ENCODE results near the gene SIN3A. TPM values are rescaled to one million over a fixed set of nuclear protein-coding genes. Genes with fewer than 3 reads are reported as not detected.

SIN3A gene
- total RNA-seq, 1 experiment from 2014 or later: 42.7 TPM

- Histone ChIP-seq H3K36me3 (replicated peaks; ENCODE audit: control insufficient read depth, insufficient read depth, low read length) (no peaks in the 10 kb centered on the region), H3K27me3 (ENCODE audit: control insufficient read depth, insufficient read depth, low read length) (no peaks in the 10 kb centered on the region), H3K4me3 (ENCODE audit: insufficient read depth, low read depth, low read length) (no peak overlapping the region)
- no peak for DNase-seq
Observed at GRCh38 chr15:75329571-75329970, 121.9 kb downstream of the SIN3A start.

- Histone ChIP-seq H3K36me3 (replicated peaks; ENCODE audit: control insufficient read depth, insufficient read depth, low read length) (no peaks in the 10 kb centered on the region), H3K27me3 (ENCODE audit: control insufficient read depth, insufficient read depth, low read length) (no peaks in the 10 kb centered on the region), H3K4me3 (ENCODE audit: insufficient read depth, low read depth, low read length) (no peak overlapping the region)
- peak; percentile 34 for DNase-seq
Observed at GRCh38 chr15:75328493-75329314, 122.8 kb downstream of the SIN3A start.

DNA sequence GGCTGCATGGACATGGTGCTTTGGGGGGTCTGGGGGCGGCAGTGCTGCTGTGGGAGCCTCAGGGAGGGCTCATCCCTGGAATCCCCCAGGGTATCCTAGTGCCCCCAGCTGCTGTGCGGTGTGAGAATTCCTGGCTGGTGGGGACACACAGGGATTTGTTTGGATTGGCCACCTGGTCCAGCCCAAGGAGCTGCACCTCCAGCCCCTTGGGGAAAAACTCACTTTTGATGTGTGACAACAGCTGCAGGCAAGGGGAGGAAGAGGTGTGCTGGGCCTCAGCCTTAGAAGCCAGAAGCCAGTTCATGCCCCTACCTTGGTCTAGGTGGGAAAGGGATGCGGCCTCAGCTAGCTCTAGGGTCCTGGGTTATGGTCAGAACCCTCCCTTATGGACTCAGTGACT is 124.0 kb downstream of the SIN3A start:
- no peaks in the 10 kb centered on the region for H3K27me3 ChIP-seq (ENCODE audit: control insufficient read depth, insufficient read depth, low read length)
- no peak overlapping the region for H3K4me3 ChIP-seq (ENCODE audit: insufficient read depth, low read depth, low read length)
- H3K36me3 ChIP-seq (replicated peaks; ENCODE audit: control insufficient read depth, insufficient read depth, low read length): no peaks in the 10 kb centered on the region
- DNase-seq: no peak

DNA sequence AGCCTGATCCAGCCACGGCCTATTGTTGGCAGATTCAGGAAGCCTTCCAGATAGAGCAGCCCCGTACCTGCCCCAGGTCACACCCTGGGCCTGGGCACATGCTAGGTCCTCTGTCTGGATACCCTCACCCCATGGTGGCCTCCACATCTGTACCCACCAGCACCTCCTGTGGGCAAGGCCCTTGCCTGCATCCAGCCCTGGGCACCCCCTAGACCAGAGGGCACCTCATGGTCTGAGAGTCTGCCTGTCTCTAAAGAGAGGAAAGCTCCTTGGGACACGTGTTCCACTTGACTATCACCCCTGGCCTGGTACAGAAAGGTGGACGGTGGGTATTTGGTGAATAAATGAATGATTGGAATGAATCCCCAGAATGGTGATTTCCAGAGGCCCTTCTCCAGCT is 124.5 kb downstream of the SIN3A start:
- H3K36me3 ChIP-seq (replicated peaks; ENCODE audit: control insufficient read depth, insufficient read depth, low read length): no peaks in the 10 kb centered on the region
- DNase-seq: peak; percentile 43
- no peak overlapping the region for H3K4me3 ChIP-seq (ENCODE audit: insufficient read depth, low read depth, low read length)
- H3K27me3 ChIP-seq (ENCODE audit: control insufficient read depth, insufficient read depth, low read length): no peaks in the 10 kb centered on the region

- Histone ChIP-seq H3K4me3 (ENCODE audit: insufficient read depth, low read depth, low read length) (no peak overlapping the region), H3K27me3 (ENCODE audit: control insufficient read depth, insufficient read depth, low read length) (no peaks in the 10 kb centered on the region), H3K36me3 (replicated peaks; ENCODE audit: control insufficient read depth, insufficient read depth, low read length) (no peaks in the 10 kb centered on the region)
- DNase-seq: no peak
Observed at GRCh38 chr15:75325922-75326321, 125.6 kb downstream of the SIN3A start.

GRCh38 chr15:75321711-75322110 is 129.8 kb downstream of the SIN3A start:
- Histone ChIP-seq H3K4me3 (ENCODE audit: insufficient read depth, low read depth, low read length) (no peak overlapping the region), H3K36me3 (replicated peaks; ENCODE audit: control insufficient read depth, insufficient read depth, low read length) (no peaks in the 10 kb centered on the region), H3K27me3 (ENCODE audit: control insufficient read depth, insufficient read depth, low read length) (no peaks in the 10 kb centered on the region)
- no peak for DNase-seq

Other genes with a start within 250 kb of the SIN3A start
- 35.9 and 37.1 TPM in 2 replicates for gene C15orf39, start 249.8 kb downstream of the SIN3A start, total RNA-seq (2014; rRNA removed; shearing (Covaris generic))
- gene GOLGA6C, start 193.4 kb downstream of the SIN3A start, total RNA-seq (2014; rRNA removed; shearing (Covaris generic)): 0.07 and 0.24 TPM in 2 replicates
- 0.28 and 1.1 TPM in 2 replicates for gene GOLGA6D, start 168.9 kb downstream of the SIN3A start, total RNA-seq (2014; rRNA removed; shearing (Covaris generic))
- gene COMMD4, start 115.6 kb downstream of the SIN3A start, total RNA-seq (2014; rRNA removed; shearing (Covaris generic)): 125 and 169 TPM in 2 replicates
- gene NEIL1, start 104.7 kb downstream of the SIN3A start, total RNA-seq (2014; rRNA removed; shearing (Covaris generic)): 14.7 and 23.8 TPM in 2 replicates
- gene MAN2C1, start 83.1 kb downstream of the SIN3A start, total RNA-seq (2014; rRNA removed; shearing (Covaris generic)): 79.8 and 118 TPM in 2 replicates
- 44.8 and 48.1 TPM in 2 replicates for gene PTPN9, start 127.6 kb upstream of the SIN3A start, total RNA-seq (2014; rRNA removed; shearing (Covaris generic))
- gene SNUPN, start 174.0 kb upstream of the SIN3A start, total RNA-seq (2014; rRNA removed; shearing (Covaris generic)): 19.2 and 23.4 TPM in 2 replicates
- 132 and 168 TPM in 2 replicates for gene IMP3, start 188.5 kb upstream of the SIN3A start, total RNA-seq (2014; rRNA removed; shearing (Covaris generic))
- gene SNX33, start 196.2 kb upstream of the SIN3A start, total RNA-seq (2014; rRNA removed; shearing (Covaris generic)): 13.3 and 14.3 TPM in 2 replicates

Measured in H7 (cell line).